Small intestine (tissue), 7 donors: ENCODE measurements around the gene KIF16B. TPM values are rescaled to one million over a fixed set of nuclear protein-coding genes. Genes with fewer than 3 reads are reported as not detected.

Source experiments
- DNase-seq, 2 donors: peaks; one replicate each; pipeline versions ENCODE4 v3.0.0 to v3.0.0-alpha.2; 2013
- FAIRE-seq: peaks from 2 replicates; lab custom pipeline; 2012; peaks lifted over from hg19 to GRCh38; lab: Jason Lieb, UNC
- H3K27ac ChIP-seq, 3 donors: one replicate each; pipeline ENCODE4 v1.5.1; 2013; ENCODE audit warnings: low read length in 2 of 3, mild to moderate bottlenecking in 2 of 3, control low read depth in 1 of 3, inconsistent platforms in 1 of 3, low read depth in 1 of 3, moderate library complexity in 1 of 3
- H3K27me3 ChIP-seq, 3 donors: one replicate each; pipeline ENCODE4 v1.6.1; 2013; ENCODE audit warnings: low read length in 3 of 3, inconsistent platforms in 1 of 3; ENCODE audit not compliant: control insufficient read depth in 3 of 3, insufficient read depth in 3 of 3
- H3K36me3 ChIP-seq, 3 donors: one replicate each; pipeline ENCODE4 v1.6.1; 2013; ENCODE audit warnings: low read length in 3 of 3, inconsistent platforms in 1 of 3, low read depth in 1 of 3, mild to moderate bottlenecking in 1 of 3, moderate library complexity in 1 of 3; ENCODE audit not compliant: control insufficient read depth in 3 of 3, insufficient read depth in 2 of 3
- H3K4me1 ChIP-seq, 3 donors: one replicate each; pipeline ENCODE4 v1.6.1; 2013; ENCODE audit warnings: low read length in 2 of 3, inconsistent platforms in 1 of 3, low read depth in 1 of 3, mild to moderate bottlenecking in 1 of 3, moderate library complexity in 1 of 3; ENCODE audit not compliant: control insufficient read depth in 3 of 3, insufficient read depth in 2 of 3
- H3K4me3 ChIP-seq, 3 donors: one replicate each; pipeline ENCODE4 v1.5.1; 2013; ENCODE audit warnings: low read length in 3 of 3, control low read depth in 1 of 3, inconsistent platforms in 1 of 3, low read depth in 1 of 3, mild to moderate bottlenecking in 1 of 3, moderate library complexity in 1 of 3
- H3K9me3 ChIP-seq, 2 donors: one replicate each; pipeline ENCODE4 v1.6.1; 2013; ENCODE audit warnings: low read depth in 1 of 2, low read length in 1 of 2; ENCODE audit not compliant: control insufficient read depth in 2 of 2, insufficient read depth in 1 of 2
- WGBS, 3 donors: extraction: QIAGEN DNeasy Blood & Tissue Kit; methylation state at CpG; one replicate each; pipeline ENCODE4 v1.1.7; 2013; 5-methylcytosine and 5-hydroxymethylcytosine counted together
- polyA plus RNA-seq, 4 donors: library from polyadenylated mRNA; stranded (reverse) in 3 of 4; unstranded in 1 of 4; fragments of 200-250 nt in 3 of 4; fragments of 120-200 nt in 1 of 4; gene quantifications; one replicate each; pipeline versions ENCODE4 v1.2.1 to v1.2.3, GENCODE V29; 2013
- donor health status: healthy with polysubstance abuse.
- donor health status: control.
- donor health status: control.
- donor health status: Bipolar disorder and iron deficiency.
- donor health status: healthy.

KIF16B gene
- polyA plus RNA-seq, 4 donors: 12.4 to 46.7 (median 28.0) TPM

GRCh38 chr20:16367948-16368560 lies 205.2 kb downstream of the KIF16B start:
- H3K27ac ChIP-seq: no peak overlapping the region
- FAIRE-seq: no peak
- DNase-seq: peak in 1 of 2 donors; percentile 19
- H3K36me3 ChIP-seq: peaks cover 5 to 27% (median 14%) of the 10 kb centered on the region in 3 donors
- 94 to 98% (median 96%) methylated on average over 14 of the region's 14 CpGs for WGBS, 3 donors
- no peaks in the 10 kb centered on the region for H3K9me3 ChIP-seq
- peaks cover 0 to 5% (median 0%) of the 10 kb centered on the region in 3 donors for H3K4me1 ChIP-seq
- H3K27me3 ChIP-seq: no peaks in the 10 kb centered on the region
- H3K4me3 ChIP-seq: no peak overlapping the region

GRCh38 chr20:16366529-16366928 lies 206.7 kb downstream of the KIF16B start:
- H3K4me3 ChIP-seq: no peak overlapping the region
- peaks cover 0 to 5% (median 0%) of the 10 kb centered on the region in 3 donors for H3K4me1 ChIP-seq
- no peak for FAIRE-seq
- no peak for DNase-seq
- no peaks in the 10 kb centered on the region for H3K27me3 ChIP-seq
- H3K9me3 ChIP-seq: no peaks in the 10 kb centered on the region
- peaks cover 2 to 25% (median 13%) of the 10 kb centered on the region in 3 donors for H3K36me3 ChIP-seq
- no peak overlapping the region for H3K27ac ChIP-seq
- WGBS, 3 donors: 94 to 97% (median 96%) methylated on average over 5 of the region's 5 CpGs

GRCh38 chr20:16364320-16364687 lies 208.9 kb downstream of the KIF16B start:
- DNase-seq: no peak
- no peak for FAIRE-seq
- Histone ChIP-seq H3K27me3 (no peaks in the 10 kb centered on the region), H3K36me3 (peaks cover 2 to 25% (median 12%) of the 10 kb centered on the region in 3 donors), H3K9me3 (no peaks in the 10 kb centered on the region), H3K27ac (no peak overlapping the region), H3K4me3 (no peak overlapping the region), H3K4me1 (peaks cover 0 to 5% (median 0%) of the 10 kb centered on the region in 3 donors)
- 71 to 91% (median 86%) methylated on average over 5 of the region's 5 CpGs for WGBS, 3 donors

GRCh38 chr20:16363506-16364319 lies 209.5 kb downstream of the KIF16B start:
- FAIRE-seq: no peak
- Histone ChIP-seq H3K9me3 (no peaks in the 10 kb centered on the region), H3K4me1 (peaks cover 0 to 5% (median 0%) of the 10 kb centered on the region in 3 donors), H3K4me3 (no peak overlapping the region), H3K36me3 (peaks cover 0 to 23% (median 12%) of the 10 kb centered on the region in 3 donors), H3K27ac (no peak overlapping the region), H3K27me3 (no peaks in the 10 kb centered on the region)
- 57 to 82% (median 78%) methylated on average over 5 of the region's 5 CpGs for WGBS, 3 donors
- no peak for DNase-seq

- no peak overlapping the region for H3K27ac ChIP-seq
- no peaks in the 10 kb centered on the region for H3K4me1 ChIP-seq
- DNase-seq (no peak), FAIRE-seq (no peak)
- no peaks in the 10 kb centered on the region for H3K27me3 ChIP-seq
- no peaks in the 10 kb centered on the region for H3K9me3 ChIP-seq
- no peak overlapping the region for H3K4me3 ChIP-seq
- 86 to 100% (median 88%) methylated on average over 1 of the region's 1 CpG for WGBS, 3 donors
- peaks cover 0 to 13% (median 8%) of the 10 kb centered on the region in 3 donors for H3K36me3 ChIP-seq
Measured at GRCh38 chr20:16362642-16363041, 210.6 kb downstream of the KIF16B start.

DNA sequence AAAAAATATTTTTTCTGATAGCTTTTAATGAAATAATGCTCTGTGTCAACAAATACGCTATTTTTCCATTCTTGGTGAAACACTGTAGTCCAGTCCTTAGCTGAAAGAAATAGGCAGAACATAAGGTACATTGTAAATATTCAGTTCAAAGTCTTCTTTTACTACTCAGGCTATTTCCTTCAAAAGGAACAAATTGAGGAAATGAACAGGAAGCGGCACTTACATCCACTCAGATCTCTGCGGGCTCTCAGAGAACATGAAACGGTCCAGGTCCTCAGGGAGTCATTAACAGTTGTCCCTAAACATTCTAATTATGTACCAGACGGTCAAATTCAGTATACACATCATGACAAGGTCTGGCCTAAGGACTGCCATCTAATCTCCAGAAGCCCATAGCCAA lies 212.6 kb downstream of the KIF16B start:
- Histone ChIP-seq H3K9me3 (no peaks in the 10 kb centered on the region), H3K36me3 (peaks cover 0 to 4% (median 3%) of the 10 kb centered on the region in 3 donors), H3K27me3 (no peaks in the 10 kb centered on the region), H3K27ac (no peak overlapping the region), H3K4me3 (no peak overlapping the region), H3K4me1 (no peaks in the 10 kb centered on the region)
- DNase-seq: peak; percentile 30 to 37
- WGBS, 3 donors: 41 to 56% (median 47%) methylated on average over 5 of the region's 5 CpGs
- FAIRE-seq: no peak

GRCh38 chr20:16353417-16353781 lies 219.8 kb downstream of the KIF16B start:
- Histone ChIP-seq H3K27ac (no peak overlapping the region), H3K4me1 (no peaks in the 10 kb centered on the region), H3K27me3 (no peaks in the 10 kb centered on the region), H3K9me3 (no peaks in the 10 kb centered on the region), H3K36me3 (peaks cover 0 to 4% (median 0%) of the 10 kb centered on the region in 3 donors), H3K4me3 (no peak overlapping the region)
- WGBS, 3 donors: 80 to 93% (median 92%) methylated on average over 1 of the region's 1 CpG
- DNase-seq (no peak), FAIRE-seq (no peak)

GRCh38 chr20:16352751-16353416 lies 220.4 kb downstream of the KIF16B start:
- H3K27me3 ChIP-seq: no peaks in the 10 kb centered on the region
- H3K4me1 ChIP-seq: no peaks in the 10 kb centered on the region
- no peak for FAIRE-seq
- no peaks in the 10 kb centered on the region for H3K9me3 ChIP-seq
- 94 to 96% (median 96%) methylated on average over 5 of the region's 5 CpGs for WGBS, 3 donors
- peaks cover 0 to 4% (median 0%) of the 10 kb centered on the region in 3 donors for H3K36me3 ChIP-seq
- H3K4me3 ChIP-seq: no peak overlapping the region
- DNase-seq: no peak
- H3K27ac ChIP-seq: no peak overlapping the region
